Aorta (tissue), 5 donors: Measurements from ENCODE around the gene CDC42BPB. TPM values are rescaled to one million over a fixed set of nuclear protein-coding genes. Genes with fewer than 3 reads are reported as not detected.
A peak's percentile ranks its signal among the peaks of the same experiment; 100 is the strongest.
"Not testable (repeated sequence)": the region's sequence is repeated elsewhere in the genome, so short reads cannot be mapped to it uniquely, and the experiment has no call there.

Experiments used
- ATAC-seq: fragments of 200-7000 bp; cut with Tn5 transposase; one replicate; pipeline ENCODE4 v1.9.1; 2022; ENCODE audit warnings: moderate library complexity; ENCODE audit not compliant: low FRiP score
- DNase-seq, 2 donors: peaks; one replicate each; pipeline ENCODE4 v3.0.0-alpha.2; 2020
- H3K27ac ChIP-seq, 2 donors: one replicate each; pipeline ENCODE4 v1.5.1; 2013; ENCODE audit warnings: low read length in 2 of 2, mild to moderate bottlenecking in 2 of 2, moderate library complexity in 2 of 2, control low read depth in 1 of 2, inconsistent platforms in 1 of 2, low read depth in 1 of 2
- H3K27me3 ChIP-seq, 2 donors: one replicate each; pipeline ENCODE4 v1.6.1; 2013; ENCODE audit warnings: control low read depth in 1 of 2, low read length in 1 of 2, mild to moderate bottlenecking in 1 of 2, moderate library complexity in 1 of 2; ENCODE audit not compliant: insufficient read depth in 2 of 2, control insufficient read depth in 1 of 2
- H3K36me3 ChIP-seq, 2 donors: one replicate each; pipeline ENCODE4 v1.6.1; 2013; ENCODE audit warnings: control low read depth in 1 of 2, low read length in 1 of 2, mild to moderate bottlenecking in 1 of 2; ENCODE audit not compliant: insufficient read depth in 2 of 2, control insufficient read depth in 1 of 2
- H3K4me1 ChIP-seq, 2 donors: one replicate each; pipeline ENCODE4 v1.6.1; 2013; ENCODE audit warnings: low read length in 2 of 2, control low read depth in 1 of 2, mild to moderate bottlenecking in 1 of 2, moderate library complexity in 1 of 2; ENCODE audit not compliant: insufficient read depth in 2 of 2, control insufficient read depth in 1 of 2
- H3K4me3 ChIP-seq, 2 donors: one replicate each; pipeline ENCODE4 v1.5.1; 2013; ENCODE audit warnings: low read length in 2 of 2, control low read depth in 1 of 2, mild to moderate bottlenecking in 1 of 2
- H3K9me3 ChIP-seq: one replicate; pipeline ENCODE4 v1.6.1; 2013; ENCODE audit warnings: mild to moderate bottlenecking, low read length; ENCODE audit not compliant: control insufficient read depth
- WGBS, 2 donors: extraction: QIAGEN DNeasy Blood & Tissue Kit; methylation state at CpG; one replicate each; pipeline ENCODE4 v1.1.7; 2013; 5-methylcytosine and 5-hydroxymethylcytosine counted together
- intact Hi-C, 2 donors: fragments of 100-400 bp; cut with DNase I; formaldehyde crosslinking; loops; one replicate each; pipeline versions ENCODE4 v1.14.2 to v1.15.0; 2022
- polyA plus RNA-seq, 2 donors: library from polyadenylated mRNA; stranded (reverse); fragments of 200-250 nt; gene quantifications; one replicate each; pipeline ENCODE4 v1.2.3, GENCODE V29; 2013
- total RNA-seq, 2 donors: library from RNA; stranded (reverse); fragmentation: NEBNext Ultra II Directional; extraction: Animal tissue kit (Norgen Biotek cat#: 25700); gene quantifications; one replicate each; pipeline ENCODE4 v1.2.1, GENCODE V29; 2021
- donor health status: healthy with polysubstance abuse.
- donor health status: Bipolar disorder and iron deficiency.
- donor health status: DM: no; HTN: no; CAD: no.
- donor health status: DM: no; HTN: no; CAD: no.
- donor health status: DM: yes; HTN: yes; CAD: no.

CDC42BPB gene
- total and polyA plus RNA-seq, 4 donors, result 18.4 to 101 (median 63.8) TPM

GRCh38 chr14:103028161-103028767 lies 29.1 kb downstream of the CDC42BPB start:
- Histone ChIP-seq H3K36me3 (no peaks in the 10 kb centered on the region), H3K4me3 (no peak overlapping the region), H3K27me3 (no peaks in the 10 kb centered on the region), H3K9me3 (no peaks in the 10 kb centered on the region), H3K27ac (peak overlapping the region; percentile 18 to 44), H3K4me1 (peaks cover 0 to 1% of the 10 kb centered on the region in 2 donors)
- ATAC-seq (peak; percentile 44), DNase-seq (peak in 1 of 2 donors; percentile 71)
- 17 to 20% methylated on average over 11 of the region's 11 CpGs for WGBS, 2 donors
- intact Hi-C loops, result no loop called here

GRCh38 chr14:103027451-103027850 lies 29.9 kb downstream of the CDC42BPB start:
- Histone ChIP-seq H3K4me3 (no peak overlapping the region), H3K27ac (no peak overlapping the region), H3K9me3 (no peaks in the 10 kb centered on the region), H3K4me1 (peaks cover 0 to 1% of the 10 kb centered on the region in 2 donors), H3K27me3 (no peaks in the 10 kb centered on the region), H3K36me3 (no peaks in the 10 kb centered on the region)
- WGBS, 2 donors, result 95 to 99% methylated on average over 3 of the region's 3 CpGs
- ATAC-seq, result no peak
- DNase-seq, result no peak
- intact Hi-C loops, result no loop called here

GRCh38 chr14:103026988-103027387 lies 30.4 kb downstream of the CDC42BPB start:
- peaks cover 0 to 1% of the 10 kb centered on the region in 2 donors for H3K4me1 ChIP-seq
- WGBS, 2 donors, result 85 to 90% methylated on average over 3 of the region's 3 CpGs

GRCh38 chr14:103026196-103026595 lies 31.2 kb downstream of the CDC42BPB start:
- not testable (repeated sequence) for ATAC-seq, H3K4me1 ChIP-seq

More at GRCh38 chr14:103026988-103027387, 30.4 kb downstream of the CDC42BPB start:
- no peaks in the 10 kb centered on the region for H3K9me3 ChIP-seq
- no peak for ATAC-seq
- no peaks in the 10 kb centered on the region for H3K36me3 ChIP-seq
- H3K4me3 ChIP-seq, result no peak overlapping the region
- intact Hi-C loops, result no loop called here
- DNase-seq, result no peak
- no peak overlapping the region for H3K27ac ChIP-seq
- H3K27me3 ChIP-seq, result no peaks in the 10 kb centered on the region

GRCh38 chr14:103023881-103024473 lies 33.4 kb downstream of the CDC42BPB start:
- WGBS, 2 donors, result 30 to 36% methylated on average over 15 of the region's 15 CpGs
- ATAC-seq, result no peak
- peak in 1 of 2 donors; percentile 74 for DNase-seq
- peak overlapping the region; percentile 15 to 71 for H3K27ac ChIP-seq
- H3K4me3 ChIP-seq, result no peak overlapping the region
- H3K9me3 ChIP-seq, result no peaks in the 10 kb centered on the region
- peaks cover 0 to 1% of the 10 kb centered on the region in 2 donors for H3K4me1 ChIP-seq
- no peaks in the 10 kb centered on the region for H3K27me3 ChIP-seq
- no peaks in the 10 kb centered on the region for H3K36me3 ChIP-seq
- intact Hi-C loops, result no loop called here

More at GRCh38 chr14:103026196-103026595, 31.2 kb downstream of the CDC42BPB start:
- H3K27ac ChIP-seq, H3K9me3 ChIP-seq, H3K27me3 ChIP-seq, DNase-seq, H3K4me3 ChIP-seq, H3K36me3 ChIP-seq, intact Hi-C loops: not testable (repeated sequence)
- WGBS, 2 donors, result 96% methylated on average over 6 of the region's 6 CpGs

- Histone ChIP-seq H3K9me3 (no peaks in the 10 kb centered on the region), H3K27ac (no peak overlapping the region), H3K27me3 (no peaks in the 10 kb centered on the region), H3K4me1 (peaks cover 0 to 1% of the 10 kb centered on the region in 2 donors), H3K4me3 (no peak overlapping the region), H3K36me3 (no peaks in the 10 kb centered on the region)
- ATAC-seq (no peak), DNase-seq (peak in 1 of 2 donors; percentile 41)
- intact Hi-C loops, result no loop called here
- 27 to 36% methylated on average over 2 of the region's 2 CpGs for WGBS, 2 donors
Observed at GRCh38 chr14:103022685-103023044, 34.7 kb downstream of the CDC42BPB start.

GRCh38 chr14:103022002-103022684 lies 35.2 kb downstream of the CDC42BPB start:
- intact Hi-C loops, result no loop called here
- Histone ChIP-seq H3K36me3 (no peaks in the 10 kb centered on the region), H3K9me3 (no peaks in the 10 kb centered on the region), H3K27me3 (no peaks in the 10 kb centered on the region), H3K4me1 (no peaks in the 10 kb centered on the region), H3K27ac (no peak overlapping the region), H3K4me3 (no peak overlapping the region)
- DNase-seq (peak in 1 of 2 donors; percentile 74), ATAC-seq (no peak)
- WGBS, 2 donors, result 27 to 28% methylated on average over 12 of the region's 12 CpGs

- Histone ChIP-seq H3K27me3 (no peaks in the 10 kb centered on the region), H3K4me1 (no peaks in the 10 kb centered on the region), H3K36me3 (no peaks in the 10 kb centered on the region), H3K9me3 (no peaks in the 10 kb centered on the region), H3K27ac (no peak overlapping the region), H3K4me3 (no peak overlapping the region)
- no peak for ATAC-seq
- intact Hi-C loops, result no loop called here
- WGBS, 2 donors, result 92 to 94% methylated on average over 11 of the region's 11 CpGs
- DNase-seq, result peak in 1 of 2 donors; percentile 68
Observed at GRCh38 chr14:103021684-103022001, 35.7 kb downstream of the CDC42BPB start.
